HCT116 (cell line): Measurements from ENCODE around the gene SSNA1. TPM values are rescaled to one million over a fixed set of nuclear protein-coding genes. Genes with fewer than 3 reads are reported as not detected.
A peak's percentile ranks its signal among the peaks of the same experiment; 100 is the strongest.

Experiments
- ATAC-seq: fragments of 200-7000 bp; cut with Tn5 transposase; 2 replicates; pipeline ENCODE4 v1.9.1; 2020; ENCODE audit warnings: mild to moderate bottlenecking, moderate library complexity
- BruUV-seq: library from RNA; stranded (reverse); fragments of 400-500 nt; replicated peaks from 2 replicates; lab custom pipeline; 2021; lab: Mats Ljungman, UMichigan
- CTCF ChIA-PET: fragments of 300-600 bp; sonication (Branson Sonifier 250); formaldehyde crosslinking; loops from one replicate; lab custom pipeline; 2021; ENCODE audit warnings: antibody characterized with exemption; lab: Charles Lee
- POLR2A ChIA-PET: fragments of 300-600, 350-600 bp; sonication (Branson Sonifier 250); formaldehyde crosslinking; loops from one replicate; lab custom pipeline; 2021; ENCODE audit warnings: antibody characterized with exemption; lab: Charles Lee
- RAD21 ChIA-PET, 2 experiments: fragments of 300-600 bp; sonication (Branson Sonifier 250); formaldehyde crosslinking; loops; one replicate each; lab custom pipeline; 2023; ENCODE audit warnings: low total read pairs in 2 of 2; ENCODE audit not compliant: uncharacterized antibody in 2 of 2, unreplicated experiment in 2 of 2, low non-redundant PET in 1 of 2; lab: Charles Lee
- DNase-seq: peaks from one replicate; pipeline ENCODE4 v3.0.0-alpha.2; 2010; ENCODE audit warnings: low read depth, low spot score
- H2AFZ ChIP-seq: fragments of 200-600 bp; shearing (Covaris generic), sonication (generic); 2 replicates; pipeline ENCODE4 v1.6.1; 2017; ENCODE audit warnings: low read depth, mixed run types, mixed read lengths, antibody characterized with exemption, low read length; ENCODE audit not compliant: poor library complexity, severe bottlenecking
- H3K27ac ChIP-seq: 2 replicates; pipeline ENCODE4 v1.5.1; 2012; ENCODE audit warnings: low read depth, low read length
- H3K27me3 ChIP-seq: fragments of 200-600 bp; sonication (generic); 2 replicates; pipeline ENCODE4 v1.6.1; 2016; ENCODE audit warnings: mixed run types, low read length, mixed read lengths; ENCODE audit not compliant: insufficient read depth
- H3K36me3 ChIP-seq, 2 experiments: fragments of 200-500 bp in 1 of 2; fragments of 200-600 bp in 1 of 2; sonication (Bioruptor generic) in 1 of 2; sonication (generic) in 1 of 2; 2 replicates each; pipeline versions ENCODE4 v1.5.1 to v1.6.1; 2014 to 2016; ENCODE audit warnings: low read length in 2 of 2, inconsistent platforms in 1 of 2, mixed read lengths in 1 of 2, mixed run types in 1 of 2; ENCODE audit not compliant: insufficient read depth in 2 of 2, control insufficient read depth in 1 of 2
- H3K4me1 ChIP-seq, 2 experiments: fragments of 200-600 bp in 1 of 2; sonication (generic) in 1 of 2; 2 replicates each; pipeline versions ENCODE4 v1.5.1 to v1.6.1; 2012 to 2017; ENCODE audit warnings: low read length in 2 of 2, inconsistent platforms in 1 of 2, mild to moderate bottlenecking in 1 of 2, mixed read lengths in 1 of 2, mixed run types in 1 of 2, moderate library complexity in 1 of 2; ENCODE audit not compliant: insufficient read depth in 2 of 2, control insufficient read depth in 1 of 2
- H3K4me2 ChIP-seq: fragments of 200-600 bp; sonication (generic); 2 replicates; pipeline ENCODE4 v1.6.1; 2017; ENCODE audit warnings: mixed run types, low read length, mixed read lengths
- H3K4me3 ChIP-seq, 2 experiments: fragments of 200-600 bp in 1 of 2; sonication (generic) in 1 of 2; replicated peaks in 1 of 2; 2 replicates each; pipeline ENCODE4 v1.5.1; 2011 to 2016; ENCODE audit warnings: low read length in 2 of 2, control low read depth in 1 of 2, low read depth in 1 of 2, mild to moderate bottlenecking in 1 of 2, mixed read lengths in 1 of 2, mixed run types in 1 of 2
- H3K79me2 ChIP-seq: fragments of 200-600 bp; sonication (generic); 2 replicates; pipeline ENCODE4 v1.6.1; 2017; ENCODE audit warnings: mild to moderate bottlenecking, mixed run types, low read length, moderate library complexity, mixed read lengths; ENCODE audit not compliant: insufficient read depth
- H3K9ac ChIP-seq: fragments of 200-600 bp; sonication (generic); 2 replicates; pipeline ENCODE4 v1.6.1; 2016; ENCODE audit warnings: low read length, mixed read lengths
- H3K9me2 ChIP-seq: fragments of 200-600 bp; sonication (generic), shearing (Covaris generic); 2 replicates; pipeline ENCODE4 v1.6.1; 2017; ENCODE audit warnings: mixed run types, mild to moderate bottlenecking, moderate library complexity; ENCODE audit not compliant: insufficient read depth
- H3K9me3 ChIP-seq, 2 experiments: fragments of 200-500 bp in 1 of 2; fragments of 200-600 bp in 1 of 2; sonication (Bioruptor generic) in 1 of 2; sonication (generic) in 1 of 2; 2 replicates each; pipeline ENCODE4 v1.6.1; 2014 to 2017; ENCODE audit warnings: low read length in 2 of 2, mixed read lengths in 2 of 2, inconsistent platforms in 1 of 2, low read depth in 1 of 2, mild to moderate bottlenecking in 1 of 2, mixed run types in 1 of 2, moderate library complexity in 1 of 2; ENCODE audit not compliant: control insufficient read depth in 1 of 2, insufficient read depth in 1 of 2
- H4K20me1 ChIP-seq: fragments of 200-600 bp; sonication (generic), shearing (Covaris generic); 2 replicates; pipeline ENCODE4 v1.6.1; 2017; ENCODE audit warnings: mixed run types, mild to moderate bottlenecking, moderate library complexity; ENCODE audit not compliant: insufficient read depth
- CBX3 ChIP-seq: IDR thresholded peaks from 2 replicates; pipeline ENCODE4 v1.6.1; 2012; ENCODE audit warnings: low read depth
- CEBPB ChIP-seq: IDR thresholded peaks from 2 replicates; pipeline ENCODE4 v1.6.1; 2012; ENCODE audit warnings: low read depth
- ELF1 ChIP-seq: IDR thresholded peaks from 2 replicates; pipeline ENCODE4 v1.6.1; 2012; ENCODE audit warnings: low read depth, borderline replicate concordance
- EZH2 ChIP-seq: fragments of 200-600 bp; sonication (generic); IDR thresholded peaks from 2 replicates; pipeline ENCODE4 v1.6.1; 2017; ENCODE audit warnings: antibody characterized with exemption, mixed run types
- EZH2phosphoT487 ChIP-seq: fragments of 200-600 bp; IDR thresholded peaks from 2 replicates; pipeline ENCODE4 v1.6.1; 2018; ENCODE audit warnings: antibody characterized with exemption, borderline replicate concordance
- REST ChIP-seq: IDR thresholded peaks from 2 replicates; pipeline ENCODE4 v1.6.1; 2012; ENCODE audit warnings: low read depth
- intact Hi-C: fragments of 100-400 bp; cut with micrococcal nuclease; formaldehyde crosslinking; loops from 2 replicates; pipeline ENCODE4 v1.10.0; 2022
- total RNA-seq: library from RNA; stranded (reverse); gene quantifications from one replicate; pipeline ENCODE4 v1.2.1, GENCODE V29; 2021; ENCODE audit not compliant: unreplicated experiment

SSNA1 gene
- total RNA-seq, 1 experiment from 2014 or later, result 84.7 TPM

GRCh38 chr9:137195525-137196220 is 7.2 kb downstream of the SSNA1 start:
- TF ChIP-seq REST, result no peak
- no peak for TF ChIP-seq EZH2phosphoT487
- no peak for TF ChIP-seq EZH2
- no peak for TF ChIP-seq ELF1
- no peak for TF ChIP-seq CBX3
- TF ChIP-seq CEBPB, result no peak
- no peak for DNase-seq
- Histone ChIP-seq H2AFZ (no peak overlapping the region), H3K4me2 (peak overlapping the region; percentile 37), H3K36me3 (no peaks in the 10 kb centered on the region; a peak in 1 of 4 replicates), H3K4me1 (peaks cover 32 to 49% of the 10 kb centered on the region in 2 experiments), H4K20me1 (no peaks in the 10 kb centered on the region), H3K9me2 (no peaks in the 10 kb centered on the region), H3K9ac (no peak overlapping the region), H3K79me2 (peaks cover 15% of the 10 kb centered on the region; the same call in 1 of the 2 replicates), H3K9me3 (no peaks in the 10 kb centered on the region), H3K4me3 (no peak overlapping the region), H3K27me3 (no peaks in the 10 kb centered on the region), H3K27ac (peak overlapping the region; percentile 38; the same call in 1 of the 2 replicates)
- POLR2A ChIA-PET, result interaction anchor here (2.2 kb wide), 1 partner anchor 45 kb away, joined by 6 read pairs; the partner anchor contains the start of gene TUBB4B
- no peak for ATAC-seq
- BruUV-seq, result no TSS peak
- intact Hi-C loops, result no loop called here
- RAD21 ChIA-PET, result no interaction called here
- CTCF ChIA-PET, result interaction anchor here (1.2 to 1.7 kb wide), 2 partner anchors 32 to 41 kb away, joined by 3 to 4 read pairs; partner anchors contain the start of gene RNF224
